ENCODE results near the gene RBM20.

GRCh38 chr10:110871298-110872084 lies 227.4 kb downstream of the RBM20 start, which contains the start of gene PDCD4:
- peak; percentile 54; the same call in 1 of the 2 replicates for TF ChIP-seq POLR2AphosphoS5 (IDR thresholded peaks at IDR 0.05; ENCODE audit: low read depth)
- no peak for TF ChIP-seq ZNF462 (CRISPR knock-in tag; IDR thresholded peaks at IDR 0.05)
- TF ChIP-seq CTCF (conservative IDR thresholded peaks at IDR 0.05; ENCODE audit: low read depth in 2 of 2): no peak
- TF ChIP-seq REST (IDR thresholded peaks at IDR 0.05; ENCODE audit: unreplicated experiment): no peak
- no peak; the same call in 1 of the 2 replicates for TF ChIP-seq CREB1 (CRISPR knock-in tag; IDR thresholded peaks at IDR 0.05; ENCODE audit: low read depth)
- no peak for TF ChIP-seq EZH2 (IDR thresholded peaks at IDR 0.05; ENCODE audit: low read depth, unreplicated experiment)
- no peak for TF ChIP-seq EZH2phosphoT487 (IDR thresholded peaks at IDR 0.05; ENCODE audit: unreplicated experiment)
- no peak for TF ChIP-seq JUNB (IDR thresholded peaks at IDR 0.05; ENCODE audit: unreplicated experiment)
- TF ChIP-seq ETS1 (IDR thresholded peaks at IDR 0.05): no peak
- TF ChIP-seq ZNF331 (CRISPR knock-in tag; IDR thresholded peaks at IDR 0.05; ENCODE audit: low read depth): no peak
- no peak for TF ChIP-seq ZNF114 (CRISPR knock-in tag; IDR thresholded peaks at IDR 0.05)

Data from GM23338 (cell line).